Measurements from ENCODE around the gene CLEC3A.

CLEC3A gene

DNA sequence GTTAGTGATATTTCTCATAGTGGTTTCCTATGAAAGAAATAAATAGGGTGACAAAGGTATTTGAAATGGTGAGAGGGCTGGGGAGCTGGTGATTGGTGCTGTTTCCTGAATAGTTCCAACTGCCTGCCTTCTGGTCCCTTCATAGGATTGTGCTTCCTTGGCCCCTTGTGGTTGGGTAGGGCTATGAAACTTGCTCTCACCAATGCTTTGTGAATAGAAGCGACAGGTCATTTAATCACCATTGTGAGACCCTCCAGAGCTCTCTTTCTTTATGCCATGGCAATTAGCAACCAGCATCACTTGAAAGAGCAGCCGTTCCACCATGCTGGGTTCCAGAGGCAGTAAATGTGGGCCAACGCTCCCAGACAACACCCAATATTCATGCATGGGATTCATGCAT, 53.5 kb downstream of the CLEC3A start:
- H3K4me3 ChIP-seq (ENCODE audit: low read length), result no peak overlapping the region
- DNase-seq (ENCODE audit: low read depth), result no peak
- TF ChIP-seq, protein P1, sequence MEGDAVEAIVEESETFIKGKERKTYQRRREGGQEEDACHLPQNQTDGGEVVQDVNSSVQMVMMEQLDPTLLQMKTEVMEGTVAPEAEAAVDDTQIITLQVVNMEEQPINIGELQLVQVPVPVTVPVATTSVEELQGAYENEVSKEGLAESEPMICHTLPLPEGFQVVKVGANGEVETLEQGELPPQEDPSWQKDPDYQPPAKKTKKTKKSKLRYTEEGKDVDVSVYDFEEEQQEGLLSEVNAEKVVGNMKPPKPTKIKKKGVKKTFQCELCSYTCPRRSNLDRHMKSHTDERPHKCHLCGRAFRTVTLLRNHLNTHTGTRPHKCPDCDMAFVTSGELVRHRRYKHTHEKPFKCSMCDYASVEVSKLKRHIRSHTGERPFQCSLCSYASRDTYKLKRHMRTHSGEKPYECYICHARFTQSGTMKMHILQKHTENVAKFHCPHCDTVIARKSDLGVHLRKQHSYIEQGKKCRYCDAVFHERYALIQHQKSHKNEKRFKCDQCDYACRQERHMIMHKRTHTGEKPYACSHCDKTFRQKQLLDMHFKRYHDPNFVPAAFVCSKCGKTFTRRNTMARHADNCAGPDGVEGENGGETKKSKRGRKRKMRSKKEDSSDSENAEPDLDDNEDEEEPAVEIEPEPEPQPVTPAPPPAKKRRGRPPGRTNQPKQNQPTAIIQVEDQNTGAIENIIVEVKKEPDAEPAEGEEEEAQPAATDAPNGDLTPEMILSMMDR (conservative IDR thresholded peaks at IDR 0.05; ENCODE audit: low read depth, low read length), result no peak

GRCh38 chr16:78081341-78081740, 59.0 kb downstream of the CLEC3A start:
- TF ChIP-seq, protein P1 (conservative IDR thresholded peaks at IDR 0.05; ENCODE audit: low read depth, low read length), result no peak
- H3K4me3 ChIP-seq (ENCODE audit: low read length), result no peak overlapping the region
- no peak for DNase-seq (ENCODE audit: low read depth)
